GM23338 (cell line): ENCODE results near the gene SIGLEC6. TPM values are rescaled to one million over a fixed set of nuclear protein-coding genes. Genes with fewer than 3 reads are reported as not detected.

Source experiments
- ATAC-seq: fragments of 200-7000 bp; cut with Tn5 transposase; 3 replicates; pipeline ENCODE4 v1.9.1; 2020
- DNase-seq: peaks from one replicate; pipeline ENCODE4 v3.0.0-alpha.2; 2015; ENCODE audit warnings: low spot score
- H2AFZ ChIP-seq: fragments of 200-600 bp; sonication (generic); 2 replicates; pipeline ENCODE4 v1.8.0; 2016; ENCODE audit warnings: antibody characterized with exemption, mild to moderate bottlenecking, moderate library complexity
- H3F3A ChIP-seq: fragments of 200-600 bp; sonication (generic); replicated peaks from 2 replicates; pipeline ENCODE4 v1.8.0; 2017; ENCODE audit warnings: antibody characterized with exemption, mixed run types, low read depth
- H3K27ac ChIP-seq: fragments of 200-600 bp; sonication (generic); 2 replicates; pipeline ENCODE4 v1.6.1; 2016; ENCODE audit warnings: low read depth
- H3K27me3 ChIP-seq: fragments of 200-600 bp; sonication (generic); 2 replicates; pipeline ENCODE4 v1.8.0; 2016; ENCODE audit warnings: mild to moderate bottlenecking, mixed run types, moderate library complexity; ENCODE audit not compliant: insufficient read depth
- H3K36me3 ChIP-seq: fragments of 200-600 bp; sonication (generic); 2 replicates; pipeline ENCODE4 v1.8.0; 2016; ENCODE audit warnings: mild to moderate bottlenecking; ENCODE audit not compliant: insufficient read depth
- H3K4me1 ChIP-seq: fragments of 200-600 bp; sonication (generic); 2 replicates; pipeline ENCODE4 v1.8.0; 2016; ENCODE audit warnings: mild to moderate bottlenecking, moderate library complexity; ENCODE audit not compliant: insufficient read depth
- H3K4me2 ChIP-seq: fragments of 200-600 bp; sonication (generic); 2 replicates; pipeline ENCODE4 v1.7.1; 2017; ENCODE audit warnings: mixed run types
- H3K4me3 ChIP-seq: fragments of 200-600 bp; sonication (generic); 2 replicates; pipeline ENCODE4 v1.6.1; 2016; ENCODE audit warnings: mixed run types
- H3K79me2 ChIP-seq: fragments of 200-600 bp; sonication (generic); replicated peaks from 2 replicates; pipeline ENCODE4 v1.8.0; 2017; ENCODE audit warnings: mild to moderate bottlenecking; ENCODE audit not compliant: insufficient read depth
- H3K9me2 ChIP-seq: fragments of 200-600 bp; sonication (generic); 2 replicates; pipeline ENCODE4 v1.8.0; 2017; ENCODE audit not compliant: insufficient read depth
- H4K20me1 ChIP-seq: fragments of 200-600 bp; sonication (generic); replicated peaks from 2 replicates; pipeline ENCODE4 v1.8.0; 2017; ENCODE audit warnings: mild to moderate bottlenecking; ENCODE audit not compliant: insufficient read depth
- H3K27ac Mint-ChIP-seq: 2 replicates; pipeline ENCODE4 v1.8.0; 2020; ENCODE audit warnings: inconsistent platforms, mild to moderate bottlenecking, moderate library complexity, mixed read lengths
- H3K27me3 Mint-ChIP-seq: 3 replicates; pipeline ENCODE4 v1.8.0; 2022; ENCODE audit warnings: low read depth, mild to moderate bottlenecking, moderate library complexity, mixed read lengths, inconsistent platforms; ENCODE audit not compliant: insufficient read depth, poor library complexity
- H3K36me3 Mint-ChIP-seq: 3 replicates; pipeline ENCODE4 v1.8.0; 2021; ENCODE audit warnings: low read depth, mild to moderate bottlenecking, inconsistent platforms, moderate library complexity, mixed read lengths
- H3K4me1 Mint-ChIP-seq: 3 replicates; pipeline ENCODE4 v1.8.0; 2020; ENCODE audit warnings: mild to moderate bottlenecking, inconsistent platforms, mixed read lengths
- H3K4me3 Mint-ChIP-seq: 3 replicates; pipeline ENCODE4 v1.8.0; 2021; ENCODE audit warnings: moderate library complexity, mild to moderate bottlenecking, inconsistent platforms, mixed read lengths
- H3K9me3 Mint-ChIP-seq: 3 replicates; pipeline ENCODE4 v1.8.0; 2020; ENCODE audit warnings: moderate library complexity, mild to moderate bottlenecking, inconsistent platforms, mixed read lengths
- CREB1 ChIP-seq: fragments of 250-450 bp; sonication (Bioruptor Pico); IDR thresholded peaks from 2 replicates; pipeline ENCODE4 v1.5.0; 2020; ENCODE audit warnings: low read depth, mild to moderate bottlenecking, moderate library complexity
- EZH2 ChIP-seq: fragments of 200-600 bp; sonication (generic); IDR thresholded peaks from one replicate; pipeline ENCODE4 v1.8.0; 2017; ENCODE audit warnings: antibody characterized with exemption, mild to moderate bottlenecking, low read depth; ENCODE audit not compliant: unreplicated experiment
- EZH2phosphoT487 ChIP-seq: fragments of 200-600 bp; sonication (generic); IDR thresholded peaks from one replicate; pipeline ENCODE4 v1.8.1; 2018; ENCODE audit warnings: antibody characterized with exemption; ENCODE audit not compliant: unreplicated experiment
- JUNB ChIP-seq: IDR thresholded peaks from one replicate; pipeline ENCODE4 v1.6.1; 2016; ENCODE audit warnings: antibody characterized with exemption; ENCODE audit not compliant: unreplicated experiment
- NANOG ChIP-seq: IDR thresholded peaks from 2 replicates; pipeline ENCODE4 v1.6.1; 2016; ENCODE audit warnings: antibody characterized with exemption, borderline replicate concordance
- POLR2AphosphoS5 ChIP-seq: IDR thresholded peaks from 2 replicates; pipeline ENCODE4 v1.6.1; 2016; ENCODE audit warnings: antibody characterized with exemption, low read depth
- STAT1 ChIP-seq: IDR thresholded peaks from one replicate; pipeline ENCODE4 v1.6.1; 2016; ENCODE audit warnings: antibody characterized with exemption; ENCODE audit not compliant: unreplicated experiment
- ZNF114 ChIP-seq: fragments of 250-450 bp; sonication (Bioruptor Pico); IDR thresholded peaks from 2 replicates; pipeline ENCODE4 v1.5.0; 2020; ENCODE audit warnings: mild to moderate bottlenecking, moderate library complexity
- ZNF331 ChIP-seq: fragments of 250-450 bp; sonication (Bioruptor Pico); IDR thresholded peaks from 2 replicates; pipeline ENCODE4 v1.5.0; 2020; ENCODE audit warnings: low read depth, mild to moderate bottlenecking, moderate library complexity
- polyA plus RNA-seq: library from polyadenylated mRNA; unstranded; fragments of >200 nt; fragmentation: Nextera tagmentation; extraction: Ambion mirVana; gene quantifications from 2 replicates; pipeline ENCODE4 v1.2.1, GENCODE V29; 2016
- total RNA-seq: library from RNA; depleted of rRNA; stranded (reverse); fragments of >200 nt; shearing (Covaris generic); gene quantifications from 2 replicates; pipeline ENCODE4 v1.2.3, GENCODE V29; 2014
- TF ChIP-seq, protein P1 (sequence below), 2 experiments: fragments of 200-600 bp in 1 of 2; sonication (generic) in 1 of 2; conservative IDR thresholded peaks; 2 replicates each; pipeline versions ENCODE4 v1.5.1 to v1.6.1; 2016 to 2017; ENCODE audit warnings: antibody characterized with exemption in 2 of 2, low read depth in 2 of 2, mild to moderate bottlenecking in 2 of 2, moderate library complexity in 1 of 2
- TF ChIP-seq, protein P2 (sequence below): IDR thresholded peaks from 2 replicates; pipeline ENCODE4 v1.6.1; 2016; ENCODE audit warnings: antibody characterized with exemption
- TF ChIP-seq, protein P3 (sequence below): IDR thresholded peaks from one replicate; pipeline ENCODE4 v1.6.1; 2018; ENCODE audit warnings: antibody characterized with exemption; ENCODE audit not compliant: unreplicated experiment
- TF ChIP-seq, protein P4 (sequence below): fragments of 250-450 bp; sonication (Bioruptor Pico); IDR thresholded peaks from 2 replicates; pipeline ENCODE4 v1.5.0; 2020; ENCODE audit warnings: mild to moderate bottlenecking, moderate library complexity

Gene SIGLEC6
- total and polyA plus RNA-seq, 2 experiments from 2014 or later = 0.76 TPM; not detected in 1

DNA sequence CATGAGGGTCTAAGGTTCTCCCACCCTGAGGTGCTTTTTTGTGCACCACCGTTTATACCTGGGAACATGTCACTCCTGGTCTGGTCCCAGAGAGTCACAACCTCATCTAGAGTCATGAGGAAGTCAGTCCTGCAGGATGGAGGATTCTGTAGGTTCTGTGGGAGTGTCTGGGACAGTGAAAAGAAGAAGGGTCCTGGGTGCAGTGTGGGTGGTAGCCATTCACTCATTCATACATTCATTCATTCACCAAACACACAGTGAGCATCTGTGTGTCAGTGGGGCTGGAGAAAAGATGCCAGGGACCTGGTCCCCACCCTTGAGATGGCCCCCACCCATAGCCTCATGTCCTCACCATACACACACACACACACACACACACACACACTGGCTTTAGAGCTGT lies 61.8 kb downstream of the SIGLEC6 start:
- Histone ChIP-seq H3K4me3 (no peak overlapping the region), H4K20me1 (no peaks in the 10 kb centered on the region), H3K79me2 (no peaks in the 10 kb centered on the region), H3K4me1 (no peaks in the 10 kb centered on the region), H2AFZ (no peak overlapping the region), H3K27ac (no peak overlapping the region), H3F3A (no peaks in the 10 kb centered on the region), H3K4me2 (no peak overlapping the region), H3K9me2 (no peaks in the 10 kb centered on the region), H3K27me3 (peaks cover 21% of the 10 kb centered on the region; the same call in 1 of the 2 replicates), H3K36me3 (no peaks in the 10 kb centered on the region)
- TF ChIP-seq ZNF331 = no peak
- TF ChIP-seq, protein P1, sequence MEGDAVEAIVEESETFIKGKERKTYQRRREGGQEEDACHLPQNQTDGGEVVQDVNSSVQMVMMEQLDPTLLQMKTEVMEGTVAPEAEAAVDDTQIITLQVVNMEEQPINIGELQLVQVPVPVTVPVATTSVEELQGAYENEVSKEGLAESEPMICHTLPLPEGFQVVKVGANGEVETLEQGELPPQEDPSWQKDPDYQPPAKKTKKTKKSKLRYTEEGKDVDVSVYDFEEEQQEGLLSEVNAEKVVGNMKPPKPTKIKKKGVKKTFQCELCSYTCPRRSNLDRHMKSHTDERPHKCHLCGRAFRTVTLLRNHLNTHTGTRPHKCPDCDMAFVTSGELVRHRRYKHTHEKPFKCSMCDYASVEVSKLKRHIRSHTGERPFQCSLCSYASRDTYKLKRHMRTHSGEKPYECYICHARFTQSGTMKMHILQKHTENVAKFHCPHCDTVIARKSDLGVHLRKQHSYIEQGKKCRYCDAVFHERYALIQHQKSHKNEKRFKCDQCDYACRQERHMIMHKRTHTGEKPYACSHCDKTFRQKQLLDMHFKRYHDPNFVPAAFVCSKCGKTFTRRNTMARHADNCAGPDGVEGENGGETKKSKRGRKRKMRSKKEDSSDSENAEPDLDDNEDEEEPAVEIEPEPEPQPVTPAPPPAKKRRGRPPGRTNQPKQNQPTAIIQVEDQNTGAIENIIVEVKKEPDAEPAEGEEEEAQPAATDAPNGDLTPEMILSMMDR (conservative IDR thresholded peaks at IDR 0.05; ENCODE audit: low read depth in 2 of 2) = no peak
- no peak for TF ChIP-seq JUNB
- TF ChIP-seq EZH2 = no peak
- TF ChIP-seq ZNF114 (CRISPR knock-in tag) = no peak
- no peak for TF ChIP-seq CREB1 (CRISPR knock-in tag)
- TF ChIP-seq, protein P2, sequence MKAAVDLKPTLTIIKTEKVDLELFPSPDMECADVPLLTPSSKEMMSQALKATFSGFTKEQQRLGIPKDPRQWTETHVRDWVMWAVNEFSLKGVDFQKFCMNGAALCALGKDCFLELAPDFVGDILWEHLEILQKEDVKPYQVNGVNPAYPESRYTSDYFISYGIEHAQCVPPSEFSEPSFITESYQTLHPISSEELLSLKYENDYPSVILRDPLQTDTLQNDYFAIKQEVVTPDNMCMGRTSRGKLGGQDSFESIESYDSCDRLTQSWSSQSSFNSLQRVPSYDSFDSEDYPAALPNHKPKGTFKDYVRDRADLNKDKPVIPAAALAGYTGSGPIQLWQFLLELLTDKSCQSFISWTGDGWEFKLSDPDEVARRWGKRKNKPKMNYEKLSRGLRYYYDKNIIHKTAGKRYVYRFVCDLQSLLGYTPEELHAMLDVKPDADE = no peak
- no peak for TF ChIP-seq POLR2AphosphoS5
- TF ChIP-seq EZH2phosphoT487 = no peak
- TF ChIP-seq STAT1 = no peak
- TF ChIP-seq, protein P3, sequence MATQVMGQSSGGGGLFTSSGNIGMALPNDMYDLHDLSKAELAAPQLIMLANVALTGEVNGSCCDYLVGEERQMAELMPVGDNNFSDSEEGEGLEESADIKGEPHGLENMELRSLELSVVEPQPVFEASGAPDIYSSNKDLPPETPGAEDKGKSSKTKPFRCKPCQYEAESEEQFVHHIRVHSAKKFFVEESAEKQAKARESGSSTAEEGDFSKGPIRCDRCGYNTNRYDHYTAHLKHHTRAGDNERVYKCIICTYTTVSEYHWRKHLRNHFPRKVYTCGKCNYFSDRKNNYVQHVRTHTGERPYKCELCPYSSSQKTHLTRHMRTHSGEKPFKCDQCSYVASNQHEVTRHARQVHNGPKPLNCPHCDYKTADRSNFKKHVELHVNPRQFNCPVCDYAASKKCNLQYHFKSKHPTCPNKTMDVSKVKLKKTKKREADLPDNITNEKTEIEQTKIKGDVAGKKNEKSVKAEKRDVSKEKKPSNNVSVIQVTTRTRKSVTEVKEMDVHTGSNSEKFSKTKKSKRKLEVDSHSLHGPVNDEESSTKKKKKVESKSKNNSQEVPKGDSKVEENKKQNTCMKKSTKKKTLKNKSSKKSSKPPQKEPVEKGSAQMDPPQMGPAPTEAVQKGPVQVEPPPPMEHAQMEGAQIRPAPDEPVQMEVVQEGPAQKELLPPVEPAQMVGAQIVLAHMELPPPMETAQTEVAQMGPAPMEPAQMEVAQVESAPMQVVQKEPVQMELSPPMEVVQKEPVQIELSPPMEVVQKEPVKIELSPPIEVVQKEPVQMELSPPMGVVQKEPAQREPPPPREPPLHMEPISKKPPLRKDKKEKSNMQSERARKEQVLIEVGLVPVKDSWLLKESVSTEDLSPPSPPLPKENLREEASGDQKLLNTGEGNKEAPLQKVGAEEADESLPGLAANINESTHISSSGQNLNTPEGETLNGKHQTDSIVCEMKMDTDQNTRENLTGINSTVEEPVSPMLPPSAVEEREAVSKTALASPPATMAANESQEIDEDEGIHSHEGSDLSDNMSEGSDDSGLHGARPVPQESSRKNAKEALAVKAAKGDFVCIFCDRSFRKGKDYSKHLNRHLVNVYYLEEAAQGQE = no peak
- TF ChIP-seq NANOG = no peak
- TF ChIP-seq, protein P4, sequence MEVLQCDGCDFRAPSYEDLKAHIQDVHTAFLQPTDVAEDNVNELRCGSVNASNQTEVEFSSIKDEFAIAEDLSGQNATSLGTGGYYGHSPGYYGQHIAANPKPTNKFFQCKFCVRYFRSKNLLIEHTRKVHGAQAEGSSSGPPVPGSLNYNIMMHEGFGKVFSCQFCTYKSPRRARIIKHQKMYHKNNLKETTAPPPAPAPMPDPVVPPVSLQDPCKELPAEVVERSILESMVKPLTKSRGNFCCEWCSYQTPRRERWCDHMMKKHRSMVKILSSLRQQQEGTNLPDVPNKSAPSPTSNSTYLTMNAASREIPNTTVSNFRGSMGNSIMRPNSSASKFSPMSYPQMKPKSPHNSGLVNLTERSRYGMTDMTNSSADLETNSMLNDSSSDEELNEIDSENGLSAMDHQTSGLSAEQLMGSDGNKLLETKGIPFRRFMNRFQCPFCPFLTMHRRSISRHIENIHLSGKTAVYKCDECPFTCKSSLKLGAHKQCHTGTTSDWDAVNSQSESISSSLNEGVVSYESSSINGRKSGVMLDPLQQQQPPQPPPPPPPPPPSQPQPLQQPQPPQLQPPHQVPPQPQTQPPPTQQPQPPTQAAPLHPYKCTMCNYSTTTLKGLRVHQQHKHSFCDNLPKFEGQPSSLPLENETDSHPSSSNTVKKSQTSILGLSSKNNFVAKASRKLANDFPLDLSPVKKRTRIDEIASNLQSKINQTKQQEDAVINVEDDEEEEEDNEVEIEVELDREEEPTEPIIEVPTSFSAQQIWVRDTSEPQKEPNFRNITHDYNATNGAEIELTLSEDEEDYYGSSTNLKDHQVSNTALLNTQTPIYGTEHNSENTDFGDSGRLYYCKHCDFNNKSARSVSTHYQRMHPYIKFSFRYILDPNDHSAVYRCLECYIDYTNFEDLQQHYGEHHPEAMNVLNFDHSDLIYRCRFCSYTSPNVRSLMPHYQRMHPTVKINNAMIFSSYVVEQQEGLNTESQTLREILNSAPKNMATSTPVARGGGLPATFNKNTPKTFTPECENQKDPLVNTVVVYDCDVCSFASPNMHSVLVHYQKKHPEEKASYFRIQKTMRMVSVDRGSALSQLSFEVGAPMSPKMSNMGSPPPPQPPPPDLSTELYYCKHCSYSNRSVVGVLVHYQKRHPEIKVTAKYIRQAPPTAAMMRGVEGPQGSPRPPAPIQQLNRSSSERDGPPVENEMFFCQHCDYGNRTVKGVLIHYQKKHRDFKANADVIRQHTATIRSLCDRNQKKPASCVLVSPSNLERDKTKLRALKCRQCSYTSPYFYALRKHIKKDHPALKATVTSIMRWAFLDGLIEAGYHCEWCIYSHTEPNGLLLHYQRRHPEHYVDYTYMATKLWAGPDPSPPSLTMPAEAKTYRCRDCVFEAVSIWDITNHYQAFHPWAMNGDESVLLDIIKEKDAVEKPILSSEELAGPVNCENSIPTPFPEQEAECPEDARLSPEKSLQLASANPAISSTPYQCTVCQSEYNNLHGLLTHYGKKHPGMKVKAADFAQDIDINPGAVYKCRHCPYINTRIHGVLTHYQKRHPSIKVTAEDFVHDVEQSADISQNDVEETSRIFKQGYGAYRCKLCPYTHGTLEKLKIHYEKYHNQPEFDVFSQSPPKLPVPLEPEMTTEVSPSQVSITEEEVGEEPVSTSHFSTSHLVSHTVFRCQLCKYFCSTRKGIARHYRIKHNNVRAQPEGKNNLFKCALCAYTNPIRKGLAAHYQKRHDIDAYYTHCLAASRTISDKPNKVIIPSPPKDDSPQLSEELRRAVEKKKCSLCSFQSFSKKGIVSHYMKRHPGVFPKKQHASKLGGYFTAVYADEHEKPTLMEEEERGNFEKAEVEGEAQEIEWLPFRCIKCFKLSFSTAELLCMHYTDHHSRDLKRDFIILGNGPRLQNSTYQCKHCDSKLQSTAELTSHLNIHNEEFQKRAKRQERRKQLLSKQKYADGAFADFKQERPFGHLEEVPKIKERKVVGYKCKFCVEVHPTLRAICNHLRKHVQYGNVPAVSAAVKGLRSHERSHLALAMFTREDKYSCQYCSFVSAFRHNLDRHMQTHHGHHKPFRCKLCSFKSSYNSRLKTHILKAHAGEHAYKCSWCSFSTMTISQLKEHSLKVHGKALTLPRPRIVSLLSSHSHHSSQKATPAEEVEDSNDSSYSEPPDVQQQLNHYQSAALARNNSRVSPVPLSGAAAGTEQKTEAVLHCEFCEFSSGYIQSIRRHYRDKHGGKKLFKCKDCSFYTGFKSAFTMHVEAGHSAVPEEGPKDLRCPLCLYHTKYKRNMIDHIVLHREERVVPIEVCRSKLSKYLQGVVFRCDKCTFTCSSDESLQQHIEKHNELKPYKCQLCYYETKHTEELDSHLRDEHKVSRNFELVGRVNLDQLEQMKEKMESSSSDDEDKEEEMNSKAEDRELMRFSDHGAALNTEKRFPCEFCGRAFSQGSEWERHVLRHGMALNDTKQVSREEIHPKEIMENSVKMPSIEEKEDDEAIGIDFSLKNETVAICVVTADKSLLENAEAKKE (CRISPR knock-in tag) = no peak
- no peak overlapping the region for H3K27ac Mint-ChIP-seq
- peaks cover 33% of the 10 kb centered on the region for H3K9me3 Mint-ChIP-seq
- no peak overlapping the region for H3K4me3 Mint-ChIP-seq
- DNase-seq (no peak), ATAC-seq (no peak)
- H3K36me3 Mint-ChIP-seq = no peaks in the 10 kb centered on the region
- peaks cover 11% of the 10 kb centered on the region for H3K27me3 Mint-ChIP-seq
- H3K4me1 Mint-ChIP-seq = no peaks in the 10 kb centered on the region
